ENCODE data around the gene TGFB3. TPM values are rescaled to one million over a fixed set of nuclear protein-coding genes. Genes with fewer than 3 reads are reported as not detected.
"Not testable (repeated sequence)": the region's sequence is repeated elsewhere in the genome, so short reads cannot be mapped to it uniquely, and the experiment has no call there.

Gene TGFB3
- total RNA-seq, 5 donors from 2014 or later (not counting 1 experiment from before 2014, with no cell fraction given): 6.4 to 9.6 (median 8.8) TPM

- no peak for ATAC-seq (replicated peaks in 1 of 4)
- Histone ChIP-seq H3K27ac (ENCODE audit: low read length) (no peak overlapping the region), H3K27me3 (replicated peaks in 1 of 2; ENCODE audit: control insufficient read depth in 2 of 2, extremely low read depth in 1 of 2, insufficient read depth in 2 of 2, low read length in 1 of 2) (no peaks in the 10 kb centered on the region), H3K36me3 (ENCODE audit: control insufficient read depth in 2 of 2, extremely low read depth in 1 of 2, insufficient read depth in 1 of 2, low read length in 1 of 2) (no peaks in the 10 kb centered on the region), H3K4me3 (ENCODE audit: control insufficient read depth in 1 of 2, extremely low read depth in 1 of 2, low read length in 1 of 2) (no peak overlapping the region), H3K4me1 (ENCODE audit: control insufficient read depth in 1 of 2, extremely low read depth in 1 of 2, insufficient read depth in 2 of 2, low read length in 2 of 2) (no peaks in the 10 kb centered on the region), H3K9me3 (no peaks in the 10 kb centered on the region)
- Mint-ChIP-seq H3K27me3 (no peaks in the 10 kb centered on the region), H3K36me3 (peaks cover 31% of the 10 kb centered on the region), H3K4me3 (no peak overlapping the region), H3K27ac (no peak overlapping the region), H3K4me1 (peaks cover 3 to 10% (median 5%) of the 10 kb centered on the region in 3 donors), H3K9me3 (no peaks in the 10 kb centered on the region)
- no CpG with 5 or more reads among the region's 2 CpGs for WGBS (ENCODE audit: insufficient coverage)
- CTCF ChIA-PET: no interaction called here
- DNase-seq: no peak
- POLR2A ChIA-PET: no interaction called here
These were observed 48.0 kb downstream of the TGFB3 start for GRCh38 chr14:75933712-75934296.

GRCh38 chr14:75928690-75929181, 53.1 kb downstream of the TGFB3 start:
- ATAC-seq (replicated peaks in 1 of 4) (no peak), DNase-seq (no peak)
- Mint-ChIP-seq H3K27ac (no peak overlapping the region), H3K36me3 (peaks cover 21% of the 10 kb centered on the region), H3K4me1 (no peaks in the 10 kb centered on the region), H3K4me3 (no peak overlapping the region), H3K9me3 (no peaks in the 10 kb centered on the region), H3K27me3 (no peaks in the 10 kb centered on the region)
- no peaks in the 10 kb centered on the region for H3K27me3 ChIP-seq (replicated peaks in 1 of 2; ENCODE audit: control insufficient read depth in 2 of 2, extremely low read depth in 1 of 2, insufficient read depth in 2 of 2, low read length in 1 of 2)
- POLR2A ChIA-PET: no interaction called here
- CTCF ChIA-PET: no interaction called here
- no peaks in the 10 kb centered on the region for H3K36me3 ChIP-seq (ENCODE audit: control insufficient read depth in 2 of 2, extremely low read depth in 1 of 2, insufficient read depth in 1 of 2, low read length in 1 of 2)
- no peaks in the 10 kb centered on the region for H3K4me1 ChIP-seq (ENCODE audit: control insufficient read depth in 1 of 2, extremely low read depth in 1 of 2, insufficient read depth in 2 of 2, low read length in 2 of 2)
- H3K4me3 ChIP-seq (ENCODE audit: control insufficient read depth in 1 of 2, extremely low read depth in 1 of 2, low read length in 1 of 2): no peak overlapping the region
- H3K27ac ChIP-seq (ENCODE audit: low read length): no peak overlapping the region
- WGBS (ENCODE audit: insufficient coverage): 100% methylated on average over 1 of the region's 5 CpGs
- no peaks in the 10 kb centered on the region for H3K9me3 ChIP-seq

GRCh38 chr14:75927564-75928087, 54.2 kb downstream of the TGFB3 start:
- no peak for DNase-seq
- no peak overlapping the region for H3K27ac Mint-ChIP-seq
- 72% methylated on average over 4 of the region's 6 CpGs for WGBS (ENCODE audit: insufficient coverage)
- peaks cover 16% of the 10 kb centered on the region for H3K36me3 Mint-ChIP-seq
- Histone ChIP-seq H3K27me3 (replicated peaks in 1 of 2; ENCODE audit: control insufficient read depth in 2 of 2, extremely low read depth in 1 of 2, insufficient read depth in 2 of 2, low read length in 1 of 2) (no peaks in the 10 kb centered on the region), H3K36me3 (ENCODE audit: control insufficient read depth in 2 of 2, extremely low read depth in 1 of 2, insufficient read depth in 1 of 2, low read length in 1 of 2) (no peaks in the 10 kb centered on the region), H3K27ac (ENCODE audit: low read length) (no peak overlapping the region), H3K4me1 (ENCODE audit: control insufficient read depth in 1 of 2, extremely low read depth in 1 of 2, insufficient read depth in 2 of 2, low read length in 2 of 2) (no peaks in the 10 kb centered on the region), H3K9me3 (no peaks in the 10 kb centered on the region), H3K4me3 (ENCODE audit: control insufficient read depth in 1 of 2, extremely low read depth in 1 of 2, low read length in 1 of 2) (no peak overlapping the region)
- ChIA-PET POLR2A (no interaction called here), CTCF (no interaction called here)
- no peaks in the 10 kb centered on the region for H3K27me3 Mint-ChIP-seq
- no peaks in the 10 kb centered on the region for H3K4me1 Mint-ChIP-seq
- H3K4me3 Mint-ChIP-seq: no peak overlapping the region
- no peaks in the 10 kb centered on the region for H3K9me3 Mint-ChIP-seq
- ATAC-seq (replicated peaks in 1 of 4): no peak

- CTCF ChIA-PET: no interaction called here
- Mint-ChIP-seq H3K4me1 (no peaks in the 10 kb centered on the region), H3K27ac (no peak overlapping the region), H3K4me3 (no peak overlapping the region), H3K36me3 (peaks cover 15% of the 10 kb centered on the region), H3K27me3 (no peaks in the 10 kb centered on the region), H3K9me3 (no peaks in the 10 kb centered on the region)
- 100% methylated on average over 2 of the region's 4 CpGs for WGBS (ENCODE audit: insufficient coverage)
- no peak for ATAC-seq (replicated peaks in 1 of 4)
- POLR2A ChIA-PET: no interaction called here
- H3K4me1 ChIP-seq (ENCODE audit: control insufficient read depth in 1 of 2, extremely low read depth in 1 of 2, insufficient read depth in 2 of 2, low read length in 2 of 2): no peaks in the 10 kb centered on the region
- no peak overlapping the region for H3K27ac ChIP-seq (ENCODE audit: low read length)
- H3K4me3 ChIP-seq (ENCODE audit: control insufficient read depth in 1 of 2, extremely low read depth in 1 of 2, low read length in 1 of 2): no peak overlapping the region
- DNase-seq: no peak
- no peaks in the 10 kb centered on the region for H3K36me3 ChIP-seq (ENCODE audit: control insufficient read depth in 2 of 2, extremely low read depth in 1 of 2, insufficient read depth in 1 of 2, low read length in 1 of 2)
- no peaks in the 10 kb centered on the region for H3K27me3 ChIP-seq (replicated peaks in 1 of 2; ENCODE audit: control insufficient read depth in 2 of 2, extremely low read depth in 1 of 2, insufficient read depth in 2 of 2, low read length in 1 of 2)
- H3K9me3 ChIP-seq: no peaks in the 10 kb centered on the region
These were observed 55.2 kb downstream of the TGFB3 start for GRCh38 chr14:75926431-75927115.

DNA sequence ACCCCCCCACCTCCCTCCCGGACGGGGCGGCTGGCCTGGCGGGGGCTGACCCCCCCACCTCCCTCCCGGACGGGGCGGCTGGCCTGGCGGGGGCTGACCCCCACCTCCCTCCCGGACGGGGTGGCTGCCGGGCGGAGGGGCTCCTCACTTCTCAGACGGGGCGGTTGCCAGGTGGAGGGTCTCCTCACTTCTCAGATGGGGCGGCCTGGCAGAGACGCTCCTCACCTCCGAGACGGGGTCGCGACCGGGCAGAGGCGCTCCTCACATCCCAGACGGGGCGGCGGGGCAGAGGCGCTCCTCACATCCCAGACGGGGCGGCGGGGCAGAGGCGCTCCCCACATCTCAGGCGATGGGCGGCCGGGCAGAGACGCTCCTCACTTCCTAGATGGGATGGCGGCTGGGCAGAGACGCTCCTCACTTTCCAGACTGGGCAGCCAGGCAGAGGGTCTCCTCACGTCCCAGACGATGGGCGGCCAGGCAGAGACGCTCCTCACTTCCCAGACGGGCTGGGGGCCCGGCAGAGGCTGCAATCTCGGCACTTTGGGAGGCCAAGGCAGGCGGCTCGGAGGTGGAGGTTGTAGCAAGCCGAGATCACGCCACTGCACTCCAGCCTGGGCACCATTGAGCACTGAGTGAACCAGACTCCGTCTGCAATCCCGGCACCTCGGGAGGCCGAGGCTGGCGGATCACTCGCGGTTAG, 56.5 kb downstream of the TGFB3 start:
- H3K4me1 ChIP-seq (ENCODE audit: control insufficient read depth in 1 of 2, extremely low read depth in 1 of 2, insufficient read depth in 2 of 2, low read length in 2 of 2); H3K27me3 Mint-ChIP-seq; H3K4me3 Mint-ChIP-seq; H3K27me3 ChIP-seq (replicated peaks in 1 of 2; ENCODE audit: control insufficient read depth in 2 of 2, extremely low read depth in 1 of 2, insufficient read depth in 2 of 2, low read length in 1 of 2); H3K27ac ChIP-seq (ENCODE audit: low read length); H3K4me1 Mint-ChIP-seq; H3K9me3 Mint-ChIP-seq; H3K36me3 ChIP-seq (ENCODE audit: control insufficient read depth in 2 of 2, extremely low read depth in 1 of 2, insufficient read depth in 1 of 2, low read length in 1 of 2); H3K27ac Mint-ChIP-seq; H3K9me3 ChIP-seq; CTCF ChIA-PET; ATAC-seq (replicated peaks in 1 of 4); H3K4me3 ChIP-seq (ENCODE audit: control insufficient read depth in 1 of 2, extremely low read depth in 1 of 2, low read length in 1 of 2); POLR2A ChIA-PET; DNase-seq: not testable (repeated sequence)
- WGBS (ENCODE audit: insufficient coverage): 97% methylated on average over 22 of the region's 54 CpGs
- H3K36me3 Mint-ChIP-seq: peaks cover 15% of the 10 kb centered on the region

DNA sequence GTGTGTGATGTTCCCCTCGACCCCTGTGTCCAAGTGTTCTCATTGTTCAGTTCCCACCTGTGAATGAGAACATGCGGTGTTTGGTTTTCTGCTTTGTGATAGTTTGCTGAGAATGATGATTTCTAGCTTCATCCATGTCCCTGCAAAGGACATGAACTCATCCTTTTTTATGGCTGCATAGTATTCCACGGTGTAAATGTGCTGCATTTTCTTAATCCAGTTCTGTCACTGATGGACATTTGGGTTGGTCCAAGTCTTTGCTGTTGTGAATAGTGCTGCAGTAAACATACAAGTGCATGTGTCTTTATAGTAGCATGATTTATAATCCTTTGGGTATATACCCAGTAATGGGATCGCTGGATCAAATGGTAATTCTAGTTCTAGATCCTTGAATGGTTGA, 61.4 kb downstream of the TGFB3 start:
- H3K4me1 ChIP-seq (ENCODE audit: control insufficient read depth in 1 of 2, extremely low read depth in 1 of 2, insufficient read depth in 2 of 2, low read length in 2 of 2); H3K4me3 ChIP-seq (ENCODE audit: control insufficient read depth in 1 of 2, extremely low read depth in 1 of 2, low read length in 1 of 2); CTCF ChIA-PET; POLR2A ChIA-PET; H3K27me3 ChIP-seq (replicated peaks in 1 of 2; ENCODE audit: control insufficient read depth in 2 of 2, extremely low read depth in 1 of 2, insufficient read depth in 2 of 2, low read length in 1 of 2); H3K27ac ChIP-seq (ENCODE audit: low read length); DNase-seq; H3K9me3 ChIP-seq; H3K4me3 Mint-ChIP-seq; H3K9me3 Mint-ChIP-seq; H3K27ac Mint-ChIP-seq; ATAC-seq (replicated peaks in 1 of 4); H3K4me1 Mint-ChIP-seq; H3K27me3 Mint-ChIP-seq; H3K36me3 ChIP-seq (ENCODE audit: control insufficient read depth in 2 of 2, extremely low read depth in 1 of 2, insufficient read depth in 1 of 2, low read length in 1 of 2): not testable (repeated sequence)
- H3K36me3 Mint-ChIP-seq: peaks cover 16% of the 10 kb centered on the region
- WGBS (ENCODE audit: insufficient coverage): 80% methylated on average over 1 of the region's 4 CpGs

Measured in T-cell (primary cell).